Prostate gland (tissue), 2 donors: ENCODE measurements around the gene CLRN3.

Source experiments
- POLR2A ChIP-seq: fragments of 450-650 bp; IDR thresholded peaks from one replicate; pipeline ENCODE4 v1.6.1; 2016; ENCODE audit warnings: antibody characterized with exemption, mild to moderate bottlenecking
- POLR2AphosphoS5 ChIP-seq: sonication (generic); formaldehyde crosslinking; IDR thresholded peaks from one replicate; pipeline ENCODE4 v1.6.1; 2017; ENCODE audit warnings: antibody characterized with exemption
- TF ChIP-seq, protein P1 (sequence below), 4 experiments: fragments of 200-600 bp in 2 of 4; fragments of 450-650 bp in 2 of 4; sonication (generic) in 2 of 4; IDR thresholded peaks; 1 replicate in 3 of 4; 2 replicates in 1 of 4; pipeline ENCODE4 v1.5.1; 2016 to 2019; ENCODE audit warnings: antibody characterized with exemption in 4 of 4, mild to moderate bottlenecking in 2 of 4, moderate library complexity in 2 of 4

DNA sequence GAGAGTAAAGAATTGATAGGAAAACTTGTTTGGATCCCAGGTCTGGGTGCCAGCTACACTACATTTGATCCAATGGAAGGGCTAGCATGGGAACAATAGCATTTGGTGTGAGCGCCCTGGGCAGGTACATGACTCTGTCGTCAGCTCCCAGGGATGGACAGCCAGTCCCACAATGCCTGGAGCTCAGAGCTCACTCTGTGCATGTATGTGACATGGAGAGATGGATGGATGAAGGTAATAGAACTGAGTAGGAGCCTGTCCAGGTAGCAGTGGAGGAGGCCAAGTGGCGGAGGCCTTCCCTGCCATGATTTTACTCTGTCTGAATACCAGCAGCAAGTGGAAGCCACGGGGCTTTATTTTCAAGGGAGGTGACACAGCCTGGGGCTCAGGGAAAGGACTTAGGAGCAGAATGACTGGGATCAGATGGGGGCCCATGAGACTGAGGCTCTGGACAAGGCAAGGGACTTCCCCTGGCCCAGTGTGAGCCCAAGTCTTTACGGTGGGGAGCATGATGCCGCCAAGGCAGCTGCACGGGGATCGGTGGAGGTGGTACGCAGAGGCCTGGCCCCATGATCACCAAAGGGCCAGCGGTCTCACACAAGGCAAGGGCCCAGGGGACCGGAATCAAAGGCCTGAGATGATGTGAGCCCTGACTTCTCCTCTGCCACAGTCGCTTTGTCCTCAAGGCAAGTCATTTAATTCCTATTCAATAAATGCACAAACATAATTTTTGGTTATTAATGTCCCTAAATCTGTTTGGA, 20.0 kb upstream of the CLRN3 start:
- TF ChIP-seq POLR2A (no peak), POLR2AphosphoS5 (no peak)
- TF ChIP-seq, protein P1, sequence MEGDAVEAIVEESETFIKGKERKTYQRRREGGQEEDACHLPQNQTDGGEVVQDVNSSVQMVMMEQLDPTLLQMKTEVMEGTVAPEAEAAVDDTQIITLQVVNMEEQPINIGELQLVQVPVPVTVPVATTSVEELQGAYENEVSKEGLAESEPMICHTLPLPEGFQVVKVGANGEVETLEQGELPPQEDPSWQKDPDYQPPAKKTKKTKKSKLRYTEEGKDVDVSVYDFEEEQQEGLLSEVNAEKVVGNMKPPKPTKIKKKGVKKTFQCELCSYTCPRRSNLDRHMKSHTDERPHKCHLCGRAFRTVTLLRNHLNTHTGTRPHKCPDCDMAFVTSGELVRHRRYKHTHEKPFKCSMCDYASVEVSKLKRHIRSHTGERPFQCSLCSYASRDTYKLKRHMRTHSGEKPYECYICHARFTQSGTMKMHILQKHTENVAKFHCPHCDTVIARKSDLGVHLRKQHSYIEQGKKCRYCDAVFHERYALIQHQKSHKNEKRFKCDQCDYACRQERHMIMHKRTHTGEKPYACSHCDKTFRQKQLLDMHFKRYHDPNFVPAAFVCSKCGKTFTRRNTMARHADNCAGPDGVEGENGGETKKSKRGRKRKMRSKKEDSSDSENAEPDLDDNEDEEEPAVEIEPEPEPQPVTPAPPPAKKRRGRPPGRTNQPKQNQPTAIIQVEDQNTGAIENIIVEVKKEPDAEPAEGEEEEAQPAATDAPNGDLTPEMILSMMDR (IDR thresholded peaks at IDR 0.05) = no peak
